ENCODE results near the gene RGS19. TPM values are rescaled to one million over a fixed set of nuclear protein-coding genes. Genes with fewer than 3 reads are reported as not detected.
A peak's percentile ranks its signal among the peaks of the same experiment; 100 is the strongest.

The RGS19 gene
- polyA plus RNA-seq, 1 of the 3 experiments (the other 2 are of a cell fraction) = 20.5 TPM

DNA sequence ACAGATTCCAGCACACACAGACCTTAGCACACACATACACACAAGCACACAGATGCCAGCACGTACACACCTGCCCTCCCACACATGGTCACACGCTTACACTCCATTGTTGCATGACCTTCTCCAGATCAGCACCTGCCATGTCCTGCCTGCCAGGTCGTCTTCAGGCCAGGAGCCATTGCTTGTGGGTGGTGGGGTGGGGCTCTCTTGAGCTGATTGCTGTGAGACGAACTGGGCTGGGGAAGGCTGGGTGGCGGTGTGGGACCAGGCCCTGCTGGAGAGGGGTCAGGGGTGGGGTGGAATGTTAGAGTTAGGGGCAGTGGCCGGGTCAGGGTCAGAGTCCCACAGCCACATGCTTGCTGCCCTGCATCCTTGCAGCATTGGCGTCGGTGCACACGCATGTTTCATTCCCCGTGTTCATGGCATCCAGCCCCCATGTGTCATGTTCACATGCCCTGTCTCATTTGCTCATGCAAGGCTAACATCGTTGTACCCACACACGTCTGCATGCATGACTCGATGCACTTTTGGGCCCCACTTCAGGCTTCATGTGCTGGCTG is 34.6 kb upstream of the RGS19 start (continued):
- TF ChIP-seq CHD2 (IDR thresholded peaks at IDR 0.05; ENCODE audit: low read length, partially characterized antibody) = no peak

DNA sequence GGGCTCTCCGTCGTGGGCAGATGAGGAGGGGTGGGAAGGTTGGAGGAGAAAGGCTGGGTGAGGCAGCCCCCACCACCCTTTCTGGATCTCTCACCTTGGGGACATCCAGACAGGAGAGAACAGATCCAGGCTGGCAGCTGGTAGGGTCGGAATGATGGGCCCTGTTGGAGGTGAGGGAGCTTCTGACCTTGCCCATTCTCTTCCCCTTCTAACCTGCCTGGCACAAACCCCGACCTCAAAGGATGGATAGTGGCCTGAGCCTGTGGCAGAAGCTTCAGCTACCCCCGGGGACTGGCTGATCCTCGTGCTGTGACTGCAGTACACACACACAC is 34.1 kb upstream of the RGS19 start:
- POLR2A ChIA-PET = interaction anchor here (0.5 to 0.6 kb wide), 2 partner anchors 66 to 442 kb away, joined by 3 read pairs; no protein-coding TSS in a partner anchor
- Histone ChIP-seq H3K4me2 (no peak overlapping the region), H3K79me2 (ENCODE audit: insufficient read depth) (no peaks in the 10 kb centered on the region), H4K20me1 (ENCODE audit: insufficient read depth) (no peaks in the 10 kb centered on the region), H3K4me3 (ENCODE audit: low read depth in 2 of 2, low read length in 1 of 2) (no peak overlapping the region), H3F3A (replicated peaks; ENCODE audit: insufficient read depth) (no peaks in the 10 kb centered on the region), H3K27ac (ENCODE audit: low read depth in 2 of 2, low read length in 1 of 2) (no peak overlapping the region), H3K36me3 (replicated peaks in 1 of 2; ENCODE audit: control insufficient read depth in 1 of 2, insufficient read depth in 2 of 2, low read length in 1 of 2) (no peaks in the 10 kb centered on the region), H3K27me3 (ENCODE audit: insufficient read depth) (no peaks in the 10 kb centered on the region), H3K9me3 (no peaks in the 10 kb centered on the region), H2AFZ (ENCODE audit: low read depth) (no peak overlapping the region), H3K9me2 (no peaks in the 10 kb centered on the region), H3K9ac (no peak overlapping the region), H3K4me1 (ENCODE audit: control insufficient read depth in 1 of 2, insufficient read depth in 2 of 2, low read depth in 1 of 2, low read length in 1 of 2) (peaks cover 0 to 24% of the 10 kb centered on the region in 2 experiments; a peak in 1 of 4 replicates)
- WGBS (ENCODE audit: low lambda C conversion rate) = 35% methylated on average over 2 of the region's 6 CpGs
- CTCF ChIA-PET = interaction anchor here (3.8 to 15.6 kb wide), 2 partner anchors 32 to 75 kb away, joined by 13 to 252 read pairs; partner anchors contain the start of genes LKAAEAR1, OPRL1 and RGS19
- peak; percentile 9 for DNase-seq
- TF ChIP-seq MEF2A (IDR thresholded peaks at IDR 0.05; ENCODE audit: borderline replicate concordance, low read depth) (no peak), NRF1 (IDR thresholded peaks at IDR 0.05; ENCODE audit: low read depth, low read length) (no peak), TEAD4 (IDR thresholded peaks at IDR 0.05; ENCODE audit: borderline replicate concordance, insufficient read depth) (no peak), GABPA (IDR thresholded peaks at IDR 0.05; ENCODE audit: low read depth) (no peak), JUND (IDR thresholded peaks at IDR 0.05) (no peak), SMC3 (IDR thresholded peaks at IDR 0.05; ENCODE audit: low read depth, low read length) (no peak)
- TF ChIP-seq, protein P1, sequence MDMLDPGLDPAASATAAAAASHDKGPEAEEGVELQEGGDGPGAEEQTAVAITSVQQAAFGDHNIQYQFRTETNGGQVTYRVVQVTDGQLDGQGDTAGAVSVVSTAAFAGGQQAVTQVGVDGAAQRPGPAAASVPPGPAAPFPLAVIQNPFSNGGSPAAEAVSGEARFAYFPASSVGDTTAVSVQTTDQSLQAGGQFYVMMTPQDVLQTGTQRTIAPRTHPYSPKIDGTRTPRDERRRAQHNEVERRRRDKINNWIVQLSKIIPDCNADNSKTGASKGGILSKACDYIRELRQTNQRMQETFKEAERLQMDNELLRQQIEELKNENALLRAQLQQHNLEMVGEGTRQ (IDR thresholded peaks at IDR 0.05; ENCODE audit: borderline replicate concordance, low read depth, low read length) = no peak

DNA sequence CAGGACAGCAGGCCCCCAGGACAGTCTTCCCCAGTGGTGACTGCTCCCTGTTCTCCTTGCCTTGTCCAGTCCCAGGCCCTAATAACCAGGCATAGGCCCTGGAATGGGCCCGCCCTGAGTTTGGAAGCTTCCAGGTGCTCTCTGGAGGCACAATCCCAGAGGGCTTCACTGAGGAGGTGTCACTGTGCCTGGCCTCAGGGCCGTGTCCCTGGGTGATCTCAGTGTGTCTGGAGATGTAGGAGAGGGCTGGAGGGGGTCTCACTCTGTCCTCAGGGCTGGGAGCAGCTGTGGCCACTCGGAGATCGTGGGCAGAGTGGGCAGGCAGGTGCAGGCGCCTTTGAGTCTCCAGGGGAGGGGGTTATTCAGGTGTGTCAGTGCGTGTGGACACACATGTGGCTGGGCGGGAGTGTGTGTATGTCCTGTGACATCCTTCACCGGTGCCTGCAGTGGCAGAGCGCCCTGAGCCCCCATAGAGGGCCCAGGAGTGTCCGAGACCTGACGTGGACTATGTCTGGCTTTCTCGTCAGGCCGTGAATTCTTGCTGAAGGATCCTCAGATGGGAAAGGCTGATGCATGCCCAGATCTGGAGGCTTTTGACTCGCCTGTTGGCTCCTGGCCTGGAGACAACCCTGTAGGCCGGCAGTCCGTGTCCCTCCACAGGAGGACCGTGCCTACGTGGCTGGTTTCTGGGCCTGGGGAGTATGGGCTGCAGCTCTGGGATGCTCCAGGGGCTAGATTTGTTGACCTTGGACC is 33.5 kb upstream of the RGS19 start:
- Histone ChIP-seq H3K4me2 (no peak overlapping the region), H3K4me1 (ENCODE audit: control insufficient read depth in 1 of 2, insufficient read depth in 2 of 2, low read depth in 1 of 2, low read length in 1 of 2) (peaks cover 0 to 24% of the 10 kb centered on the region in 2 experiments; a peak in 1 of 4 replicates), H3F3A (replicated peaks; ENCODE audit: insufficient read depth) (no peaks in the 10 kb centered on the region), H3K4me3 (ENCODE audit: low read depth in 2 of 2, low read length in 1 of 2) (no peak overlapping the region), H3K9ac (no peak overlapping the region), H3K9me2 (no peaks in the 10 kb centered on the region), H3K36me3 (replicated peaks in 1 of 2; ENCODE audit: control insufficient read depth in 1 of 2, insufficient read depth in 2 of 2, low read length in 1 of 2) (no peaks in the 10 kb centered on the region), H3K9me3 (no peaks in the 10 kb centered on the region), H3K27me3 (ENCODE audit: insufficient read depth) (no peaks in the 10 kb centered on the region), H2AFZ (ENCODE audit: low read depth) (no peak overlapping the region), H4K20me1 (ENCODE audit: insufficient read depth) (no peaks in the 10 kb centered on the region), H3K27ac (ENCODE audit: low read depth in 2 of 2, low read length in 1 of 2) (peak overlapping the region in 1 of 2 experiments; percentile 30; a peak in 1 of 4 replicates), H3K79me2 (ENCODE audit: insufficient read depth) (no peaks in the 10 kb centered on the region)
- no peak for TF ChIP-seq YY1 (IDR thresholded peaks at IDR 0.05; ENCODE audit: low read depth)
- TF ChIP-seq TEAD4 (IDR thresholded peaks at IDR 0.05; ENCODE audit: borderline replicate concordance, insufficient read depth) = no peak
- TF ChIP-seq, protein P2, sequence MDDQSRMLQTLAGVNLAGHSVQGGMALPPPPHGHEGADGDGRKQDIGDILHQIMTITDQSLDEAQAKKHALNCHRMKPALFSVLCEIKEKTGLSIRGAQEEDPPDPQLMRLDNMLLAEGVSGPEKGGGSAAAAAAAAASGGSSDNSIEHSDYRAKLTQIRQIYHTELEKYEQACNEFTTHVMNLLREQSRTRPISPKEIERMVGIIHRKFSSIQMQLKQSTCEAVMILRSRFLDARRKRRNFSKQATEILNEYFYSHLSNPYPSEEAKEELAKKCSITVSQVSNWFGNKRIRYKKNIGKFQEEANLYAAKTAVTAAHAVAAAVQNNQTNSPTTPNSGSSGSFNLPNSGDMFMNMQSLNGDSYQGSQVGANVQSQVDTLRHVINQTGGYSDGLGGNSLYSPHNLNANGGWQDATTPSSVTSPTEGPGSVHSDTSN (IDR thresholded peaks at IDR 0.05) = no peak
- TF ChIP-seq SMC3 (IDR thresholded peaks at IDR 0.05; ENCODE audit: low read depth, low read length) = no peak
- TF ChIP-seq GABPA (IDR thresholded peaks at IDR 0.05; ENCODE audit: low read depth) = no peak
- TF ChIP-seq TCF12 (IDR thresholded peaks at IDR 0.05) = no peak
- TF ChIP-seq FOXJ3 (CRISPR knock-in tag; IDR thresholded peaks at IDR 0.05) = no peak
- TF ChIP-seq FOXM1 (IDR thresholded peaks at IDR 0.05; ENCODE audit: low read depth) = no peak
- TF ChIP-seq MXI1 (IDR thresholded peaks at IDR 0.05; ENCODE audit: low read depth, low read length) = no peak
- POLR2A ChIA-PET = interaction anchor here (0.6 kb wide), 1 partner anchor 441 kb away, joined by 3 read pairs; no protein-coding TSS in a partner anchor
- 57% methylated on average over 8 of the region's 18 CpGs for WGBS (ENCODE audit: low lambda C conversion rate)
- peak; percentile 16 for DNase-seq
- CTCF ChIA-PET = interaction anchor here (0.6 to 15.6 kb wide), 6 partner anchors 7 to 74 kb away, joined by 3 to 252 read pairs (median 14); partner anchors contain the start of genes LKAAEAR1, OPRL1 and RGS19

All from SK-N-SH (cell line).